Activated CD4-positive, alpha-beta memory T cell treated with anti-CD3 and anti-CD28 coated beads, Interleukin-2, amount 10 ng/mL, durations not matched to agents 7 days and 5 days (primary cell): ENCODE measurements around the gene B2M. TPM values are rescaled to one million over a fixed set of nuclear protein-coding genes. Genes with fewer than 3 reads are reported as not detected.
"Not testable (repeated sequence)": the region's sequence is repeated elsewhere in the genome, so short reads cannot be mapped to it uniquely, and the experiment has no call there.

Source experiments
- CTCF ChIA-PET: fragments of 350-600 bp; sonication (Branson Sonifier 250); formaldehyde crosslinking; loops from one replicate; lab custom pipeline; 2021; ENCODE audit warnings: antibody characterized with exemption, inconsistent platforms; lab: Charles Lee
- POLR2A ChIA-PET: fragments of 350-600 bp; sonication (Branson Sonifier 250); formaldehyde crosslinking; loops from one replicate; lab custom pipeline; 2021; ENCODE audit warnings: antibody characterized with exemption; lab: Charles Lee
- DNase-seq: peaks from one replicate; pipeline ENCODE4 v3.0.0-alpha.2; 2020
- H3K27ac Mint-ChIP-seq: one replicate; pipeline ENCODE4 v1.8.0; 2021; ENCODE audit warnings: mild to moderate bottlenecking, mixed read lengths
- H3K27me3 Mint-ChIP-seq: one replicate; pipeline ENCODE4 v1.8.0; 2021; ENCODE audit warnings: mixed read lengths
- H3K36me3 Mint-ChIP-seq: one replicate; pipeline ENCODE4 v1.8.0; 2021; ENCODE audit warnings: low read depth, mixed read lengths
- H3K4me1 Mint-ChIP-seq: one replicate; pipeline ENCODE4 v1.8.0; 2021; ENCODE audit warnings: mixed read lengths
- H3K4me3 Mint-ChIP-seq: one replicate; pipeline ENCODE4 v1.8.0; 2021; ENCODE audit warnings: mild to moderate bottlenecking, mixed read lengths
- H3K9me3 Mint-ChIP-seq: one replicate; pipeline ENCODE4 v1.8.0; 2021; ENCODE audit warnings: mixed read lengths
- total RNA-seq, 2 experiments: library from RNA; stranded (reverse); gene quantifications; one replicate each; pipeline ENCODE4 v1.2.3, GENCODE V29; 2021

The B2M gene
- total RNA-seq, 2 experiments from 2014 or later = 9,723 to 9,975 TPM

DNA sequence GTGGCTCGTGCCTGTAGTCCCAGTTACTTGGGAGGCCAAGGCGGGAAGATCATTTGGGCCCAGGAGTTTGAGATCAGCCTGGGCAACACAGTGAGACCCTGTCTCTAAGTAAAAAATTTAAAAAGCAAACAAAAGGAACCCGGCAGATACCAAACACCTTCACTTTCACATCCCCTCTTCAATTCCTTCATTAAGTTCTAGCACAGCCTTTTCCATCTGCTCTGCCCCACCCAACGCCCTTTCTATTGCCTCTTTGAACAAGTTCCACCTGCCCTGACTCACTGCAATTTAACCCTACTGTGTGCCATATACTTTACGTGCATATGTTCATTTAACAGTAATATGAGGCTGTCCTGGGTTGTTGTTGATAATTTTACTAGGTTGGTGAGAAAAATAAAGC lies 35.4 kb upstream of the B2M start:
- Mint-ChIP-seq H3K4me1 (peaks cover 77% of the 10 kb centered on the region), H3K36me3 (peaks cover 40% of the 10 kb centered on the region), H3K4me3 (peak overlapping the region; percentile 65), H3K27ac (peak overlapping the region; percentile 94), H3K9me3 (peaks cover 3% of the 10 kb centered on the region), H3K27me3 (no peaks in the 10 kb centered on the region)
- POLR2A ChIA-PET = interaction anchor here (3.4 to 35.5 kb wide), 3 partner anchors 10 to 45 kb away, joined by 47 to 4153 read pairs (median 232); partner anchors contain the start of genes B2M, PATL2, SPG11 and TRIM69
- DNase-seq = no peak
- CTCF ChIA-PET = interaction anchor here (2.8 kb wide), 1 partner anchor 12 kb away, joined by 45 read pairs; the partner anchor contains the start of gene SPG11

DNA sequence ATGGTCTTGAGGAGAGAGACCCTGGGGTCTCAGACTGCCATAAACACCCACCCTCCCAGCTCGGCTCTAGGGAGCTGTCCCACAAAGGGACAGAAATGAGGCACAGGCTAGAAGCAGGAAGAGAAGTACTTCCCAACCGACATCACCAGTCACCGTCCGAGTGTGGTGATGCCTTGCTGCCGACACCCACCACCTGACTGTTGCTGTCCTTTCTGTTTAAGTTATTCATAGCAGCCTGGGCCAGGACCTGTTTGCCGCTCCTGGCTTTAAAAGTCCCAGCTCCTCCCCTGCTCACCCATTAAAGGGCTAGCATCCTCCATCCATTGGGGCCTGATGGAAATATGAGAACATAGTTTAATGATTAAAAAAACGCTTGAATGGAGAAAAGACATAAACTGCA lies 34.6 kb upstream of the B2M start:
- peaks cover 76% of the 10 kb centered on the region for H3K4me1 Mint-ChIP-seq
- no peaks in the 10 kb centered on the region for H3K27me3 Mint-ChIP-seq
- H3K9me3 Mint-ChIP-seq = peaks cover 4% of the 10 kb centered on the region
- peak; percentile 63 for DNase-seq
- CTCF ChIA-PET = interaction anchor here (1.3 to 2.8 kb wide), 10 partner anchors 10 to 84 kb away, joined by 3 to 45 read pairs (median 6); partner anchors contain the start of genes B2M, PATL2, SPG11 and TRIM69
- peak overlapping the region; percentile 65 for H3K4me3 Mint-ChIP-seq
- H3K36me3 Mint-ChIP-seq = peaks cover 44% of the 10 kb centered on the region
- peak overlapping the region; percentile 94 for H3K27ac Mint-ChIP-seq
- POLR2A ChIA-PET = interaction anchor here (1.1 to 35.5 kb wide), 9 partner anchors 10 to 911 kb away, joined by 3 to 4153 read pairs (median 7); partner anchors contain the start of genes B2M, BLOC1S6, PATL2 and SPG11

DNA sequence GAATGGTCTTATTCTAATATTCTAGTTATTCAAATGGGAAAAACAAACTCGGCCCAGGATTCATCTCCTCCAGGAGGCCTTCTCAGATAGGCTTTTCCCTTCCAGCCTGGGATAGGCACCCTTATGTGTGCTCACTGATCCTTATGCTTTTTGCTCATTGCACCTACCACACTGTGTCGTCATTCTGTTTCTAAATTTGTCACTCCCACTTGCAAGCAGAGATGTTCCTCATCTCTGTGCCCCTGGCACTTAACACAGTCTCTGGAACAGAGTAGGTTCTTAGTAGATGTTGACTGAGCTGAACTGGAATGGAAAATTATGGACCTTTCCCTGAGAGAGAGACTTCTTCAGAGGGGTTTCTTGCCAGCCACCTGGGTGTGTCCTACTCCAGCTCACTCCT lies 29.1 kb upstream of the B2M start:
- peak overlapping the region; percentile 89 for H3K27ac Mint-ChIP-seq
- H3K9me3 Mint-ChIP-seq = peaks cover 26% of the 10 kb centered on the region
- CTCF ChIA-PET = interaction anchor here (1.4 to 5.7 kb wide), 6 partner anchors 10 to 56 kb away, joined by 5 to 85 read pairs (median 10); partner anchors contain the start of genes B2M, PATL2 and SPG11
- POLR2A ChIA-PET = interaction anchor here (1.0 to 35.5 kb wide), 7 partner anchors 8 to 104 kb away, joined by 3 to 4153 read pairs (median 15); partner anchors contain the start of genes B2M, PATL2, SPG11 and TRIM69
- no peak for DNase-seq
- peak overlapping the region; percentile 64 for H3K4me3 Mint-ChIP-seq
- H3K27me3 Mint-ChIP-seq = no peaks in the 10 kb centered on the region
- peaks cover 87% of the 10 kb centered on the region for H3K4me1 Mint-ChIP-seq
- peaks cover 68% of the 10 kb centered on the region for H3K36me3 Mint-ChIP-seq

DNA sequence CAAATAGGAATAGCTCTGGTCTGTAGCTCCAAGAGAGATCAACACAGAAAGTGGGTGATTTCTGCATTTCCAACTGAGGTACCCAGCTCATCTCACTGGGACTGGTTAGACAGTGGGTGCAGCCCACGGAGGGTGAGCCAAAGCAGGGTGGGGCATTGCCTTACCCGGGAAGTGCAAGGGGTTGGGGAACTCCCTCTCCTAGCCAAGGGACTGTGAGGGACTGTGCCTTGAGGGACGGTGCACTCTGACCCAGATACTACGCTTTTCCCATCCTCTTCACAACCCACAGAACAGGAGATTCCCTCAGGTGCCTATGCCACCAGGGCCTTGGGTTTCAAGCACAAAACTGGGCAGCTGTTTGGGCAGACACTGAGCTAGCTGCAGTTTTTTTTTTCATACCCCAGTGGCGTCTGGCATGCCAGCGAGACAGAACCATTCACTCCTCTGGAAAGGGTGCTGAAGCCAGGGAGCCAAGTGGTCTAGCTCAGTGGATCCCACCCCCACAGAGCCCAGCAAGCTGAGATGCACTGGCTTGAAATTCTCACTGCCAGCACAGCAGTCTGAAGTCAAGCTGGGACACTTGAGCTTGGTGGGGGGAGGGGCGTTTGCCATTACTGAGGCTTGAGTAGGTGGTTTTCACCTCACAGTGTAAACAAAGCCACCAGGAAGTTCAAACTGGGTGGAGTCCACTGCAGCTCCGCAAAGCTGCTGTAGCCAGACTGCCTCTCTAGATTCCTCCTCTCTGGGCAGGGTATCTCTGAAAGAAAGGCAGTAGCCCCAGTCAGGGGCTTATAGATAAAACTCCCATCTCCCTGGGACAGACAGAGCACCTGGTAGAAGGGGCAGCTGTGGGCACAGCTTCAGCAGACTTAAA lies 28.3 kb upstream of the B2M start:
- ChIA-PET CTCF (interaction anchor here (1.0 to 5.7 kb wide), 10 partner anchors 9 to 55 kb away, joined by 3 to 85 read pairs (median 6); partner anchors contain the start of genes B2M, PATL2 and SPG11), POLR2A (interaction anchor here (0.8 to 35.5 kb wide), 9 partner anchors 9 to 137 kb away, joined by 3 to 4153 read pairs (median 6); partner anchors contain the start of genes B2M, PATL2, SPG11 and TRIM69)
- peak overlapping the region; percentile 64 for H3K4me3 Mint-ChIP-seq
- H3K27me3 Mint-ChIP-seq = not testable (repeated sequence)
- H3K4me1 Mint-ChIP-seq = peaks cover 85% of the 10 kb centered on the region
- peak overlapping the region; percentile 89 for H3K27ac Mint-ChIP-seq
- peaks cover 32% of the 10 kb centered on the region for H3K9me3 Mint-ChIP-seq
- peak; percentile 91 for DNase-seq
- peaks cover 72% of the 10 kb centered on the region for H3K36me3 Mint-ChIP-seq

DNA sequence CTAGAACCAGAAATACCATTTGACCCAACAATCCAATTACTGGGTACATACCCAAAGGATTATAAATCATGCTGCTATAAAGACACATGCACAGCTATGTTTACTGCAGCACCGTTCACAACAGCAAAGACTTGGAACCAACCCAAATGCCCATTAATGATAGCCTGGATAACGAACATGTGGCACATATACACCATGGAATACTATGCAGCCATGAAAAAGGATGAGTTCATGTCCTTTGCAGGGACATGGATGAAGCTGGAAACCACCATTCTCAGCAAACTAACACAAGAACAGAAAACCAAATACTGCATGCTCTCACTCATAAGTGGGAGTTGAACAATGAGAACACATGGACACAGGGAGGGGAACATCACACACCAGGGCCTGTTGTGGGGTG lies 22.0 kb upstream of the B2M start:
- ChIA-PET POLR2A (interaction anchor here (3.2 to 35.5 kb wide), 3 partner anchors 12 to 32 kb away, joined by 27 to 4153 read pairs (median 91); partner anchors contain the start of genes B2M, PATL2, SPG11 and TRIM69), CTCF (interaction anchor here (0.8 to 2.0 kb wide), 4 partner anchors 19 to 49 kb away, joined by 3 to 8 read pairs (median 6); partner anchors contain the start of gene SPG11)
- not testable (repeated sequence) for DNase-seq, H3K4me3 Mint-ChIP-seq, H3K27me3 Mint-ChIP-seq
- peaks cover 48% of the 10 kb centered on the region for H3K36me3 Mint-ChIP-seq
- H3K4me1 Mint-ChIP-seq = peaks cover 49% of the 10 kb centered on the region
- peak overlapping the region; percentile 31 for H3K27ac Mint-ChIP-seq
- H3K9me3 Mint-ChIP-seq = peaks cover 35% of the 10 kb centered on the region

DNA sequence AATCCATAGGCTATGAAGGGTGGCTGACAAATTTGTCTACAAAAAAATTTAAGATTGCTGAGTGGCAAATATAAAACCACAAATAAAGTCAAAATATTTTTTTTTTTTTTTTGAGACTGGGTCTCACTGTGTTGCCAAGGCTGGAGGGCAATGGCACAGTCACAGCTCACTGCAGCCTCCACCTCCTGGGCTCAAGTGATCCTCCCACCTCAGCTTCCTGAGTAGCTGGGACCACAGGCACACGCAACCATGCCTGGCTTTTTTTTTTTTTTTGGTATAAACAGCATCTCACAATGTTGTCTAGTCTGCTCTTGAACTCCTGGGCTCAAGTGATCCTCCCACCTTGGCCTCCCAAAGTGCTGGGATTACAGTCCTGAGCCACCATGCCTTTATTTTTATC lies 21.1 kb upstream of the B2M start:
- CTCF ChIA-PET = interaction anchor here (0.7 to 2.0 kb wide), 7 partner anchors 13 to 92 kb away, joined by 3 to 19 read pairs (median 7); partner anchors contain the start of genes B2M, PATL2 and SPG11
- POLR2A ChIA-PET = interaction anchor here (0.7 to 35.5 kb wide), 4 partner anchors 13 to 31 kb away, joined by 3 to 4153 read pairs (median 59); partner anchors contain the start of genes B2M, PATL2, SPG11 and TRIM69
- Mint-ChIP-seq H3K27ac (peak overlapping the region; percentile 52), H3K9me3 (peaks cover 27% of the 10 kb centered on the region), H3K36me3 (peaks cover 40% of the 10 kb centered on the region), H3K4me1 (peaks cover 44% of the 10 kb centered on the region)
- not testable (repeated sequence) for H3K4me3 Mint-ChIP-seq, H3K27me3 Mint-ChIP-seq
- peak; percentile 56 for DNase-seq

DNA sequence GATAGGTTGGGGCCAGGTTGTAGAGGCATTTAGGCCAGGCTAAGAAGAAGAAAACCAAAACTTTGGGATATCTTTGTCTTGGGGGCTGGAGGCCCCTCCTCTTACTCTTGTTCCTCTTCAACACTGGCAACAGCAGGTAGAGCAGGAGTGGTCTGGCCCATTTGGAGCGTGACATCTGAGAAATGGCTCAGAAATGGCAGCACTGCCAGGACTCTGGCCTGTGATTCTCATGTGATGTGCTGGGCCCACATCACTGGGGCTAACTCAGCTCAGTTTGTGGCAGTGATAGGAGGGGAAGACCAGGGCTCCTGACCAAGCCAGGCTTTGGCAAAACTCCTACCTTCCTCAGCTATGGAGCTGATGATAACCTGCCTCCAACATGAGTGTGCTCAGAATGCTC lies 18.7 kb upstream of the B2M start:
- H3K27me3 Mint-ChIP-seq = peaks cover 9% of the 10 kb centered on the region
- ChIA-PET CTCF (interaction anchor here (0.9 to 1.7 kb wide), 7 partner anchors 10 to 472 kb away, joined by 3 to 9 read pairs (median 5); partner anchors contain the start of genes B2M, PATL2 and SPG11), POLR2A (interaction anchor here (1.2 to 35.5 kb wide), 5 partner anchors 9 to 29 kb away, joined by 4 to 4153 read pairs (median 5); partner anchors contain the start of genes B2M, PATL2, SPG11 and TRIM69)
- H3K27ac Mint-ChIP-seq = no peak overlapping the region
- no peak overlapping the region for H3K4me3 Mint-ChIP-seq
- H3K4me1 Mint-ChIP-seq = peaks cover 36% of the 10 kb centered on the region
- H3K36me3 Mint-ChIP-seq = peaks cover 18% of the 10 kb centered on the region
- DNase-seq = no peak
- H3K9me3 Mint-ChIP-seq = peaks cover 16% of the 10 kb centered on the region

DNA sequence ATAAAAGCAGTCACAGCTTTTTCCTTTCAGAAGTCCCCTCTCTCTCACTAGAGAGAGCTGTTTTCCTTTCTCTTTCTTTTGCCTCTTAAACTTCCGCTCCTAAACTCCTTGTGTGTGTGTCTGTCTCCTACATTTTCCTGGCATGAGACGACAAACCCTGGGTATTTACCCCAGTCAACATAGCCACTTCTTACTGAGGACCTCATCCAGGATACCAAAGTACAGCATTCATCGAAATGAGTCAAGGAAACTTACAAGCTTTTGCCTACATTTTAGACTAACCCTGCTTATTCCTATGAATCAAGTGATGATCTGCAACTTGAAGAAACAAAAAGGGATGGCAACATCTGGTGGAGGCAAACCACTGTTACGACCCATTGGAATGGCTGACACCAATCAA lies 16.9 kb upstream of the B2M start:
- Mint-ChIP-seq H3K36me3 (peaks cover 6% of the 10 kb centered on the region), H3K9me3 (peaks cover 2% of the 10 kb centered on the region), H3K27me3 (peaks cover 15% of the 10 kb centered on the region), H3K4me3 (no peak overlapping the region), H3K4me1 (peaks cover 22% of the 10 kb centered on the region), H3K27ac (no peak overlapping the region)
- ChIA-PET POLR2A (interaction anchor here (1.2 to 3.0 kb wide), 3 partner anchors 17 to 35 kb away, joined by 3 to 23 read pairs (median 7); partner anchors contain the start of genes B2M and PATL2), CTCF (no interaction called here)
- no peak for DNase-seq

DNA sequence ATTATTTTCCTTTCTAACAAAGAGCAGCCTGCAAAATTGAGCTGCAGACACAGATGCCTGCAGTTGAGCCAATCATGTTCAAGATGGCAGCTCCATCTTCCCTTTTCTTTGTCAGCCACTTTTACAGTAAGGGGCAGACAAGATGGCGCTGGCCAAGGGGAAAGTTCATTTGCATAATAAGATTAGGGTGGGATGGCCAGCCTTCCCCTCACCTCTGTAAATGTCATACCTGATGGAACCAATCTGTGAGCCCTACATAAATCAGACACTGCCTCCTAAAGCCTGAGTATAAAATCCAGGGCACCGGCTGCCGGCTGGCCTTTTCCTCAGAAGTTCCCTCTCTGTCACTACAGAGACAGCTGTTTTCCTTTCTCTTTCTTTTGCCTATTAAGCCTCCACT lies 16.0 kb upstream of the B2M start:
- ChIA-PET CTCF (interaction anchor here (0.6 to 1.7 kb wide), 2 partner anchors 32 to 1600 kb away, joined by 3 to 5 read pairs; partner anchors contain the start of gene SPG11), POLR2A (interaction anchor here (0.9 to 3.0 kb wide), 4 partner anchors 16 to 29 kb away, joined by 4 to 23 read pairs (median 6); partner anchors contain the start of genes B2M and PATL2)
- Mint-ChIP-seq H3K4me1 (peaks cover 20% of the 10 kb centered on the region), H3K9me3 (no peaks in the 10 kb centered on the region), H3K4me3 (no peak overlapping the region), H3K27ac (no peak overlapping the region), H3K27me3 (peaks cover 15% of the 10 kb centered on the region), H3K36me3 (peaks cover 10% of the 10 kb centered on the region)
- DNase-seq = no peak

DNA sequence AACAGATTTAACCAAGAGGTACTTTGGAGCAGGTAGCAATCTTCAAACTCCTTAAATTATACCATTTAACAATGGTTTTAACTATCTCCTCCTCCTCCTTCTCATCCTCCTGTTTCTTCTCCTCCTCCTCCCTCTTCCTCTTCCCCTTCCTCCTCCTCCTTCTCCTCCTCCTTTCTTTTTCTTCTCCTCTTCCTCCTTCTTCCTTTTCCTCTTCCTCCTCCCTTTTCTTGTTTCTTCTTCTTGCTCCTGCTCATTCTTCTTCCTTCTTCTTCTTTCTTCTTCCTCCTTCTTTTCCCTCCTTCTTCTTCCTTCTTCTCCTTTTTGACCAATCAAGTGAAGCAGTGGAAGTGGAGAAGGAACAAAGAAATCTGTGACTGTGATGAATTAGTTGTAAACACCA lies 14.3 kb upstream of the B2M start:
- no peak overlapping the region for H3K4me3 Mint-ChIP-seq
- H3K27ac Mint-ChIP-seq = no peak overlapping the region
- peaks cover 24% of the 10 kb centered on the region for H3K36me3 Mint-ChIP-seq
- peaks cover 15% of the 10 kb centered on the region for H3K27me3 Mint-ChIP-seq
- ChIA-PET POLR2A (interaction anchor here (0.7 to 1.8 kb wide), 4 partner anchors 10 to 55 kb away, joined by 3 to 4 read pairs (median 3); no protein-coding TSS in a partner anchor), CTCF (no interaction called here)
- peaks cover 11% of the 10 kb centered on the region for H3K9me3 Mint-ChIP-seq
- DNase-seq = no peak
- H3K4me1 Mint-ChIP-seq = peaks cover 25% of the 10 kb centered on the region

DNA sequence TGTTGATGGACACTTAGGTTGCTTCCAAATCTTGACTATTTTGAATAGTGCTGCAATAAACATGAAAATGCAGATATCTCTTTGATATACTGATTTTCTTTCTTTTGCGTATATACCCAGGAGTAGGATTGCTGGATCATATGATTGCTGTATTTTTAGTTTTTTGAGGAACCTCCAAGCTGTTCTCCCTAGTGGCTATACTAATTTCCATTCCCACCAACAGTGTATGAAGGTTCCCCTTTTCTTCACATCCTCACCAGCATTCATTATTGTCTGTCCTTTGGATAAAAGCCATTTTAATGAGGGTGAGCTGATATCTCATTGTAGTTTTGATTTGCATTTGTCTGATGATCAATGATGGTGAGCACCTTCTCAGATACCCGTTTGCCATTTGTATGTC lies 12.7 kb upstream of the B2M start:
- Mint-ChIP-seq H3K36me3 (peaks cover 39% of the 10 kb centered on the region), H3K27me3 (peaks cover 15% of the 10 kb centered on the region), H3K9me3 (peaks cover 17% of the 10 kb centered on the region), H3K4me1 (peaks cover 25% of the 10 kb centered on the region), H3K4me3 (no peak overlapping the region), H3K27ac (no peak overlapping the region)
- DNase-seq = no peak
- POLR2A ChIA-PET = interaction anchor here (0.8 to 4.0 kb wide), 6 partner anchors 9 to 34 kb away, joined by 3 to 19 read pairs (median 5); partner anchors contain the start of genes B2M, PATL2 and SPG11
- CTCF ChIA-PET = interaction anchor here (0.7 kb wide), 1 partner anchor 83 kb away, joined by 3 read pairs; no protein-coding TSS in a partner anchor

DNA sequence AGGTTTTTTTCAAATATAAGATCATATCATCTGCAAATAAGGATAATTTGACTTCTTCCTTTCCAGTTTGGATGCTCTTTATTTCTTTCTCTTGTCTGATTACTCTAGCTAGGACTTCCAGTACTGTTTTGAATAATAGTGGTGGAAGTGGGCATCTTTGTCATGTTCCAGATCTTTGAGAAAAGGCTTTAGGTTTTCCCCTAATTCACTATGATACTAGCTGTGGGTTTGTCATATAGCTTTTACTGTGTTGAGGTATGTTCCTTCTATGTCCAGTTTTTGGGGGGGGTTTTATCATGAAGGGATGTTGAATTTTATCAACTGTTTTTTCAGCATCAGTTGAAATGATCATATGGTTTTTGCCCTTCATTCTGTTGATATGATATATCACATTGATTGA lies 10.6 kb upstream of the B2M start:
- H3K27me3 Mint-ChIP-seq = peaks cover 15% of the 10 kb centered on the region
- H3K27ac Mint-ChIP-seq, H3K4me3 Mint-ChIP-seq, CTCF ChIA-PET, DNase-seq: not testable (repeated sequence)
- peaks cover 26% of the 10 kb centered on the region for H3K9me3 Mint-ChIP-seq
- H3K36me3 Mint-ChIP-seq = peaks cover 51% of the 10 kb centered on the region
- H3K4me1 Mint-ChIP-seq = peaks cover 17% of the 10 kb centered on the region
- POLR2A ChIA-PET = interaction anchor here (1.2 to 4.0 kb wide), 3 partner anchors 11 to 34 kb away, joined by 4 to 19 read pairs (median 6); partner anchors contain the start of genes B2M and PATL2
